Natural killer cell treated with Interleukin-12 subunit alpha and Interleukin-12 subunit beta and Interleukin-15 and Interleukin-18, amount 100 ng/mL, for 72 hours (primary cell): ENCODE results near the gene ASIC1. TPM values are rescaled to one million over a fixed set of nuclear protein-coding genes. Genes with fewer than 3 reads are reported as not detected.
"Not testable (repeated sequence)": the region's sequence is repeated elsewhere in the genome, so short reads cannot be mapped to it uniquely, and the experiment has no call there.

ENCODE experiments used
- ATAC-seq, 2 donors: fragments of 150-1000 bp; cut with Tn5 transposase in 1 of 2; sonication (Bioruptor Pico), chemical (Tn5 transposase) in 1 of 2; 2 replicates each; pipeline ENCODE4 v1.10.0; 2021
- DNase-seq: peaks from one replicate; pipeline ENCODE4 v3.0.0; 2022; ENCODE audit warnings: low spot score
- H3K27ac Mint-ChIP-seq, 2 donors: 1 replicate in 1 of 2; 2 replicates in 1 of 2; pipeline ENCODE4 v1.8.0; 2022; ENCODE audit warnings: mixed read lengths in 2 of 2, mild to moderate bottlenecking in 1 of 2, moderate library complexity in 1 of 2
- H3K27me3 Mint-ChIP-seq, 2 donors: 1 replicate in 1 of 2; 2 replicates in 1 of 2; pipeline ENCODE4 v1.8.0; 2022; ENCODE audit warnings: mixed read lengths in 2 of 2
- H3K36me3 Mint-ChIP-seq: one replicate; pipeline ENCODE4 v1.8.0; 2022; ENCODE audit warnings: mixed read lengths
- H3K4me1 Mint-ChIP-seq, 2 donors: 1 replicate in 1 of 2; 2 replicates in 1 of 2; pipeline ENCODE4 v1.8.0; 2022; ENCODE audit warnings: low read depth in 2 of 2, mixed read lengths in 2 of 2, mild to moderate bottlenecking in 1 of 2
- H3K4me3 Mint-ChIP-seq: one replicate; pipeline ENCODE4 v1.8.0; 2022; ENCODE audit warnings: mixed read lengths
- H3K9me3 Mint-ChIP-seq: 2 replicates; pipeline ENCODE4 v1.8.0; 2022; ENCODE audit warnings: mixed read lengths
- total RNA-seq, 2 donors: library from RNA; stranded (reverse); gene quantifications; one replicate each; pipeline ENCODE4 v1.2.3, GENCODE V29; 2022

Gene ASIC1
- total RNA-seq, 2 donors from 2014 or later, result 0.17 TPM; not detected in 1

GRCh38 chr12:50074936-50075807, 17.8 kb downstream of the ASIC1 start:
- Mint-ChIP-seq H3K27me3 (peaks cover 0 to 5% of the 10 kb centered on the region in 2 donors), H3K36me3 (no peaks in the 10 kb centered on the region), H3K4me3 (no peak overlapping the region), H3K9me3 (no peaks in the 10 kb centered on the region), H3K27ac (no peak overlapping the region), H3K4me1 (peaks cover 3 to 6% of the 10 kb centered on the region in 2 donors)
- DNase-seq (peak; percentile 82), ATAC-seq (peak; percentile 88 to 91)

GRCh38 chr12:50075808-50076170, 18.4 kb downstream of the ASIC1 start:
- Mint-ChIP-seq H3K4me3 (no peak overlapping the region), H3K36me3 (no peaks in the 10 kb centered on the region), H3K27me3 (peaks cover 0 to 5% of the 10 kb centered on the region in 2 donors), H3K4me1 (peaks cover 0 to 2% of the 10 kb centered on the region in 2 donors), H3K27ac (no peak overlapping the region), H3K9me3 (no peaks in the 10 kb centered on the region)
- ATAC-seq, result no peak
- DNase-seq, result no peak

- Mint-ChIP-seq H3K27ac (no peak overlapping the region), H3K36me3 (no peaks in the 10 kb centered on the region), H3K9me3 (no peaks in the 10 kb centered on the region), H3K27me3 (peaks cover 0 to 5% of the 10 kb centered on the region in 2 donors), H3K4me1 (peaks cover 0 to 2% of the 10 kb centered on the region in 2 donors), H3K4me3 (no peak overlapping the region)
- ATAC-seq, result no peak
- no peak for DNase-seq
These were observed 19.7 kb downstream of the ASIC1 start for GRCh38 chr12:50077099-50077498.

DNA sequence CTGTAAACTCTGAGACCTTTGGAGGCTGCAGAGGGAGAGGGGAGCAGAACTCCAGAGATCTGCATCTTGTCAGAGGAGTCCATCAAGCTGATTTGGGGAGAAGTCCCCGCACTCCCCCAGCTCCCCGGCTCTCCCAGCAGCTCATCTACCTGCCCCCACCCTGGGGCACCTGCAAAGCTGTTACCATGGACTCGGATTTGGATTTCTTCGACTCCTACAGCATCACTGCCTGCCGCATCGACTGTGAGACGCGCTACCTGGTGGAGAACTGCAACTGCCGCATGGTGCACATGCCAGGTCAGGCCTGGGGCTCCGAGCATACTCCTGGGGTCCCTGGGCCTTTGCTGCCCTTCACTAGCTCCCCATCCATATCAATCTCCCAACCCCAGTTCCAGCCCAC, 20.9 kb downstream of the ASIC1 start:
- DNase-seq (no peak), ATAC-seq (no peak)
- Mint-ChIP-seq H3K27me3 (peaks cover 0 to 5% of the 10 kb centered on the region in 2 donors), H3K27ac (no peak overlapping the region), H3K9me3 (no peaks in the 10 kb centered on the region), H3K4me1 (peaks cover under 1 to 2% of the 10 kb centered on the region in 2 donors), H3K4me3 (no peak overlapping the region), H3K36me3 (no peaks in the 10 kb centered on the region)

GRCh38 chr12:50079771-50080170, 22.4 kb downstream of the ASIC1 start:
- ATAC-seq (no peak), DNase-seq (no peak)
- H3K27ac Mint-ChIP-seq, result no peak overlapping the region
- H3K4me1 Mint-ChIP-seq, result peaks cover 8 to 9% of the 10 kb centered on the region in 2 donors
- H3K4me3 Mint-ChIP-seq, result no peak overlapping the region
- H3K36me3 Mint-ChIP-seq, result no peaks in the 10 kb centered on the region
- H3K27me3 Mint-ChIP-seq, result peaks cover 0 to 5% of the 10 kb centered on the region in 2 donors
- H3K9me3 Mint-ChIP-seq, result no peaks in the 10 kb centered on the region

DNA sequence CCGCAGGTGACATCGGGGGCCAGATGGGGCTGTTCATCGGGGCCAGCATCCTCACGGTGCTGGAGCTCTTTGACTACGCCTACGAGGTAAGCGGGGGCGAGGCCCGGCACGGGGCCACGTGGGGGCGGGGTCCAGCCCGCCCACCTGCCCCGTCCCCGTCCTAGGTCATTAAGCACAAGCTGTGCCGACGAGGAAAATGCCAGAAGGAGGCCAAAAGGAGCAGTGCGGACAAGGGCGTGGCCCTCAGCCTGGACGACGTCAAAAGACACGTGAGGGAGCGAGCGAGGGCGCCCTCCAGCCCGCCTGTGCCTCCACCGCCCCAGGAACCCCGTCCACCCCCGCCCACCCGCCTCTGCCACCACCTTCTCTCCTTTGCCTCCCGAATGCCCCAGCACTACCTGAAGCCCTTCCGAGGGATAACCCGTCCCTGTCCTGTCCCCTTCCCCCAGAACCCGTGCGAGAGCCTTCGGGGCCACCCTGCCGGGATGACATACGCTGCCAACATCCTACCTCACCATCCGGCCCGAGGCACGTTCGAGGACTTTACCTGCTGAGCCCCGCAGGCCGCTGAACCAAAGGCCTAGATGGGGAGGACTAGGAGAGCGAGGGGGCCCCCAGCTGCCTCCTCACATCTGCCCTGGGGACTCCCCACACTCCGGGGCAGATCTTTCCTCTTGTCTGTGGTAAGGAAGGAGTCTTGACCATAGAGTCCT, 23.9 kb downstream of the ASIC1 start:
- Mint-ChIP-seq H3K27me3 (peaks cover 0 to 5% of the 10 kb centered on the region in 2 donors), H3K27ac (no peak overlapping the region), H3K36me3 (no peaks in the 10 kb centered on the region), H3K4me3 (no peak overlapping the region), H3K4me1 (peaks cover 10 to 16% of the 10 kb centered on the region in 2 donors), H3K9me3 (no peaks in the 10 kb centered on the region)
- DNase-seq (no peak), ATAC-seq (no peak)

GRCh38 chr12:50082644-50083043, 25.2 kb downstream of the ASIC1 start:
- Mint-ChIP-seq H3K4me3 (no peak overlapping the region), H3K27ac (peak overlapping the region in 1 of 2 donors; percentile 4), H3K36me3 (peaks cover 4% of the 10 kb centered on the region), H3K4me1 (peaks cover 19 to 24% of the 10 kb centered on the region in 2 donors), H3K27me3 (peaks cover 0 to 5% of the 10 kb centered on the region in 2 donors), H3K9me3 (no peaks in the 10 kb centered on the region)
- no peak for DNase-seq
- ATAC-seq, result no peak

DNA sequence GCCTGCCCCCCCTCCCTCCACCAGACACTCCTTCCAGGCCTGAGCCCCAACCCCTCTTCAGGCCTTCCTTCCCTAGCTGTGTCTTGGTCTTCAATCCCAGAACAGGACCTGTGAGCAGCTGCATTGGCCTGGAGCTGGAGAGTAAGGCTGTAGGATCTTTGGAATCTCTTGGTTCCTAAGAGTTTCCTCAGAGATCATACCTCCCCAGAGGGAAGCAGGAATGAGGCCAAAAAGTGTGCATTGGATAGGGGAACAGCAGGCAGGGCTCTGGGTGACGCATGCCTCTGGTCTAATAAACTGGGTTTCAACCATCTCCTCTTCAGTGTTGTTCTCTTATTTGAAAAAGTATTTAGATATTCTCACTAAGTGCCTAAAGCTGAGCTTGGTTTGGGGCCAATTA, 25.9 kb downstream of the ASIC1 start:
- DNase-seq (no peak), ATAC-seq (no peak)
- H3K4me3 Mint-ChIP-seq, result peak overlapping the region; percentile 81
- H3K36me3 Mint-ChIP-seq, result peaks cover 4% of the 10 kb centered on the region
- peaks cover 26 to 30% of the 10 kb centered on the region in 2 donors for H3K4me1 Mint-ChIP-seq
- peaks cover 0 to 5% of the 10 kb centered on the region in 2 donors for H3K27me3 Mint-ChIP-seq
- peak overlapping the region; percentile 83 to 84 for H3K27ac Mint-ChIP-seq
- no peaks in the 10 kb centered on the region for H3K9me3 Mint-ChIP-seq

DNA sequence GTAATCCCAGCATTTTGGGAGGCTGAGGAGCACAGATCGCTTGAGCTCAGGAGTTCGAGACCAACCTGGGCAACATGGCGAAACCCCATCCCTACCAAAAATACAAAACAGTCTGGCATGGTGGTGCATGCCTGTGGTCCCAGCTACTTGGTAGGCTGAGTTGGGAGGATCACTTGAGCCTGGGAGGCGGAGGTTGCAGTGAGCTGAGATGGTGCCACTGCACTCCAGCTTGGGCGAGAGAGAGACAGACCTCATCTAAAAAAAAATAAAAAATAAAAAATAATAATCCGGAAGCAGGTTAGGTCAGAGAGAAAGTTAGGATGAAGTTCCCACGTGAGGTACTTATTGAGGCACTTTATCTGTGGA, 27.0 kb downstream of the ASIC1 start:
- H3K4me1 Mint-ChIP-seq, result peaks cover 29 to 37% of the 10 kb centered on the region in 2 donors
- not testable (repeated sequence) for DNase-seq, H3K27me3 Mint-ChIP-seq, ATAC-seq, H3K36me3 Mint-ChIP-seq, H3K9me3 Mint-ChIP-seq
- peak overlapping the region; percentile 95 for H3K4me3 Mint-ChIP-seq
- H3K27ac Mint-ChIP-seq, result peak overlapping the region; percentile 93 to 95

DNA sequence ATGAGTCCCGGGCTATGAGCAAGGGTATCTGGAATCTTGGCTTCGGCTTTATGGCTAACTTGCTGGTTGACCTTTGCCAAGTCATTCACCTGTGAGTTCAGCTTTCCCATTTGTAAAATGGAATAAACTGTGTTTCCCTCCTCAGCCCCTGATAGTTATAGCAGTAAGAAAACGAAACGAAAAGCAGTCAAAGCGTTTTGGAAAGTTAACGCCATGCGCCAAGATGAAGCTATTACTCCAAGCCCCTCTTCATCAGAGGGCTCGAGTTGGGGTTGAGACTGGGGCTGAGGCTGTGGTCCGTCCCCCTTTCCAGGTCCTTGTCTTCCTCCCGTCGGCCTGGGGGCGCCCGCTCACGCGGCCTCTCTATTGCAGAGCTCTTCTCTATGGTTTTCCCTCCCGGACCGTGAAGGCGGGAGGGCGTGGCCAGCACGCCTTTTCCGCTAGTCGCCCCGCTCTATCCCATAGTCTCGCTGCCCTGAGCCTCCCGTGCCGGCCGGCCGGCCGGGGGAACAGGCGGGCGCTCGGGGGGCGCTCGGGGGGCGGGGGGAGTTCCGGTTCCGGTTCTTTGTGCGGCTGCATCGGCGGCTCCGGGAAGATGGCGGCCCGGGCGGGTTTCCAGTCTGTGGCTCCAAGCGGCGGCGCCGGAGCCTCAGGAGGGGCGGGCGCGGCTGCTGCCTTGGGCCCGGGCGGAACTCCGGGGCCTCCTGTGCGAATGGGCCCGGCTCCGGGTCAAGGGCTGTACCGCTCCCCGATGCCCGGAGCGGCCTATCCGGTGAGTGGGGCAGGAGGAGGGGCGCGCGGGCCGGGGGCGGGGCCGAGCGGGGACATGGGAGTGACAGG, 27.6 kb downstream of the ASIC1 start, which contains the start of gene SMARCD1:
Gene SMARCD1 (plus strand): TSS at position 568 of the 840 bp plus-strand sequence. CDS start 28 bp downstream, at position 596.
- H3K36me3 Mint-ChIP-seq, result peaks cover 4% of the 10 kb centered on the region
- H3K9me3 Mint-ChIP-seq, result no peaks in the 10 kb centered on the region
- ATAC-seq, result peak; percentile 95 to 96
- DNase-seq, result peak; percentile 91
- peaks cover 29 to 37% of the 10 kb centered on the region in 2 donors for H3K4me1 Mint-ChIP-seq
- peak within 1 kb of the TSS; percentile 93 to 95 for H3K27ac Mint-ChIP-seq
- no peaks in the 10 kb centered on the region for H3K27me3 Mint-ChIP-seq
- H3K4me3 Mint-ChIP-seq, result peak within 1 kb of the TSS; percentile 95

GRCh38 chr12:50085615-50086072, 28.2 kb downstream of the ASIC1 start:
- H3K9me3 Mint-ChIP-seq, result no peaks in the 10 kb centered on the region
- peak overlapping the region; percentile 95 for H3K4me3 Mint-ChIP-seq
- peaks cover 4% of the 10 kb centered on the region for H3K36me3 Mint-ChIP-seq
- no peak for DNase-seq
- no peak for ATAC-seq
- no peaks in the 10 kb centered on the region for H3K27me3 Mint-ChIP-seq
- H3K27ac Mint-ChIP-seq, result peak overlapping the region; percentile 93 to 95
- peaks cover 29 to 37% of the 10 kb centered on the region in 2 donors for H3K4me1 Mint-ChIP-seq

GRCh38 chr12:50086148-50086547, 28.8 kb downstream of the ASIC1 start:
- Mint-ChIP-seq H3K4me1 (peaks cover 29 to 37% of the 10 kb centered on the region in 2 donors), H3K9me3 (no peaks in the 10 kb centered on the region), H3K36me3 (peaks cover 4% of the 10 kb centered on the region), H3K27ac (peak overlapping the region; percentile 93 to 95), H3K27me3 (no peaks in the 10 kb centered on the region), H3K4me3 (peak overlapping the region; percentile 95)
- ATAC-seq (no peak), DNase-seq (no peak)

GRCh38 chr12:50087151-50087550, 29.8 kb downstream of the ASIC1 start:
- H3K36me3 Mint-ChIP-seq, result peaks cover 4% of the 10 kb centered on the region
- H3K9me3 Mint-ChIP-seq, result no peaks in the 10 kb centered on the region
- H3K4me1 Mint-ChIP-seq, result peaks cover 29 to 37% of the 10 kb centered on the region in 2 donors
- DNase-seq, result no peak
- ATAC-seq, result no peak
- peak overlapping the region; percentile 93 to 95 for H3K27ac Mint-ChIP-seq
- peak overlapping the region; percentile 10 for H3K4me3 Mint-ChIP-seq
- no peaks in the 10 kb centered on the region for H3K27me3 Mint-ChIP-seq
